Adrenal gland (tissue), 12 donors: ENCODE measurements around the gene KCNK5. TPM values are rescaled to one million over a fixed set of nuclear protein-coding genes. Genes with fewer than 3 reads are reported as not detected.

Experiments used
- DNase-seq, 7 donors: peaks; one replicate each; pipeline ENCODE4 v3.0.0-alpha.2; 2019 to 2020
- H3K27ac ChIP-seq, 5 donors: fragments of 200-600 bp; sonication (generic) in 4 of 5; 1 replicate in 3 of 5; 2 replicates in 2 of 5; pipeline versions ENCODE4 v1.5.1 to v1.8.0; 2016 to 2020; ENCODE audit warnings: mild to moderate bottlenecking in 1 of 5
- H3K27me3 ChIP-seq: fragments of 200-600 bp; 2 replicates; pipeline ENCODE4 v1.8.0; 2021
- H3K36me3 ChIP-seq, 2 donors: fragments of 200-600 bp; replicated peaks in 1 of 2; 1 replicate in 1 of 2; 2 replicates in 1 of 2; pipeline versions ENCODE4 v1.5.1 to v1.8.0; 2018 to 2022
- H3K4me1 ChIP-seq, 2 donors: fragments of 200-600 bp; replicated peaks in 1 of 2; 1 replicate in 1 of 2; 2 replicates in 1 of 2; pipeline versions ENCODE4 v1.5.1 to v1.8.0; 2018 to 2021
- H3K4me3 ChIP-seq, 4 donors: fragments of 200-600 bp; sonication (generic) in 3 of 4; one replicate each; pipeline ENCODE4 v1.5.1; 2016 to 2018
- H3K9me3 ChIP-seq, 3 donors: fragments of 200-600 bp; sonication (generic) in 1 of 3; replicated peaks in 1 of 3; 1 replicate in 2 of 3; 2 replicates in 1 of 3; pipeline versions ENCODE4 v1.5.1 to v1.8.0; 2016 to 2021
- POLR2A ChIP-seq, 2 donors: fragments of 450-650 bp; IDR thresholded peaks; one replicate each; pipeline ENCODE4 v1.6.1; 2017; ENCODE audit warnings: antibody characterized with exemption in 2 of 2, mild to moderate bottlenecking in 2 of 2, moderate library complexity in 1 of 2
- WGBS, 4 donors: extraction: QIAGEN DNeasy Blood & Tissue Kit in 2 of 4; methylation state at CpG; one replicate each; pipeline versions ENCODE4 v1.1.5 to v1.1.7; 2013 to 2017; 5-methylcytosine and 5-hydroxymethylcytosine counted together
- intact Hi-C, 2 donors: fragments of 100-400 bp; cut with DNase I; formaldehyde crosslinking; loops; one replicate each; pipeline versions ENCODE4 v1.14.1 to v1.15.0; 2022 to 2023
- polyA plus RNA-seq, 3 donors: library from polyadenylated mRNA; stranded (reverse); fragments of 200-250 nt in 2 of 3; fragments of 350-450 nt in 1 of 3; fragmentation: Illumina TruSeq in 1 of 3; extraction: RNeasy Lipid Tissue Mini Kit (QIAGEN cat#74804) in 1 of 3; gene quantifications; one replicate each; pipeline ENCODE4 v1.2.3, GENCODE V29; 2013 to 2014
- total RNA-seq, 9 donors: library from RNA; depleted of rRNA in 4 of 9; stranded (reverse); fragments of >200 nt in 4 of 9; fragments of 120-200 nt in 1 of 9; fragmentation: NEBNext Ultra II Directional in 1 of 9; extraction: Animal tissue kit (Norgen Biotek cat#: 25700) in 1 of 9; gene quantifications; one replicate each; pipeline versions ENCODE4 v1.1.0 to v1.2.4, GENCODE V29; 2013 to 2023
- TF ChIP-seq, protein P1 (sequence below), 6 experiments: fragments of 450-650 bp in 4 of 6; fragments of 200-600 bp in 2 of 6; sonication (generic) in 1 of 6; IDR thresholded peaks; 1 replicate in 5 of 6; 2 replicates in 1 of 6; pipeline versions ENCODE4 v1.5.1 to v1.8.0; 2016 to 2021; ENCODE audit warnings: antibody characterized with exemption in 6 of 6, mild to moderate bottlenecking in 2 of 6, moderate library complexity in 1 of 6
- donor health status: healthy with polysubstance abuse.
- donor health status: Bipolar disorder and iron deficiency.
- donor health status: DM: yes; HTN: yes; CAD: no.
- donor health status: DM: no; HTN: no; CAD: no.
- donor health status: DM: no; HTN: no; CAD: no.
- donor health status: DM: yes; HTN: yes; CAD: no.

The KCNK5 gene
- total and polyA plus RNA-seq, 12 donors = 0.26 to 57.1 (median 1.0) TPM

GRCh38 chr6:39209360-39209811, 19.9 kb downstream of the KCNK5 start:
- DNase-seq = no peak
- WGBS, 4 donors = 63 to 69% (median 68%) methylated on average over 6 of the region's 6 CpGs
- no peaks in the 10 kb centered on the region for H3K27me3 ChIP-seq
- no peaks in the 10 kb centered on the region for H3K36me3 ChIP-seq
- TF ChIP-seq, protein P1, sequence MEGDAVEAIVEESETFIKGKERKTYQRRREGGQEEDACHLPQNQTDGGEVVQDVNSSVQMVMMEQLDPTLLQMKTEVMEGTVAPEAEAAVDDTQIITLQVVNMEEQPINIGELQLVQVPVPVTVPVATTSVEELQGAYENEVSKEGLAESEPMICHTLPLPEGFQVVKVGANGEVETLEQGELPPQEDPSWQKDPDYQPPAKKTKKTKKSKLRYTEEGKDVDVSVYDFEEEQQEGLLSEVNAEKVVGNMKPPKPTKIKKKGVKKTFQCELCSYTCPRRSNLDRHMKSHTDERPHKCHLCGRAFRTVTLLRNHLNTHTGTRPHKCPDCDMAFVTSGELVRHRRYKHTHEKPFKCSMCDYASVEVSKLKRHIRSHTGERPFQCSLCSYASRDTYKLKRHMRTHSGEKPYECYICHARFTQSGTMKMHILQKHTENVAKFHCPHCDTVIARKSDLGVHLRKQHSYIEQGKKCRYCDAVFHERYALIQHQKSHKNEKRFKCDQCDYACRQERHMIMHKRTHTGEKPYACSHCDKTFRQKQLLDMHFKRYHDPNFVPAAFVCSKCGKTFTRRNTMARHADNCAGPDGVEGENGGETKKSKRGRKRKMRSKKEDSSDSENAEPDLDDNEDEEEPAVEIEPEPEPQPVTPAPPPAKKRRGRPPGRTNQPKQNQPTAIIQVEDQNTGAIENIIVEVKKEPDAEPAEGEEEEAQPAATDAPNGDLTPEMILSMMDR (IDR thresholded peaks at IDR 0.05) = no peak
- TF ChIP-seq POLR2A (IDR thresholded peaks at IDR 0.05) = no peak
- no peak overlapping the region for H3K27ac ChIP-seq
- H3K9me3 ChIP-seq = no peaks in the 10 kb centered on the region
- H3K4me1 ChIP-seq = peaks cover 0 to 4% of the 10 kb centered on the region in 2 donors
- intact Hi-C loops = no loop called here
- H3K4me3 ChIP-seq = no peak overlapping the region

DNA sequence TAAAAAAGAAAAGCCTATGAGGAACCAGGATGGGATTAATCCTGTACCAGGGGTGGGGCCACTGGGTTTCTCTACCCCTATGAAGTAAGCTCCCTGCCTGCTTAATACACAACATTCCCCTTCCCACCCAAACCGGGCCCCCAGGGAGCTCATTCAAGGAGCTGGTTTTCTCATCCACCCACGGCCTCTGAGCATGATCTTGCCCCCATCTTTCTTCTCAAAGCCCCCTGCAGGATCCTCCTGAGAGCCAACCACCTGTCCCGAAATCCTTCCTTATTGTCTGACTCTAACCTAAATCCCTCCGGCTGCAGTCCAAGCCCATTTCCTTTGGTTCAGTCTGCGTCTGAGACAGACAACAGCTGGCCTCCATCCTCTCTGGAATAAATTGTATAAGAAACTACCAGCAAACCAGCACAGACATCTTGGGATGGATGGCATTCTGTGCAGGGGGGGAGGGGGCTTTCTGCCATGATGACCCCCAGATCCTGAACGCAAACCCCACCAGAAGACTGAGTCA, 21.0 kb downstream of the KCNK5 start:
- no peak for DNase-seq
- H3K4me3 ChIP-seq = no peak overlapping the region
- WGBS, 4 donors = 71 to 87% (median 79%) methylated on average over 6 of the region's 6 CpGs
- TF ChIP-seq, protein P1 (IDR thresholded peaks at IDR 0.05) = no peak
- no peak for TF ChIP-seq POLR2A (IDR thresholded peaks at IDR 0.05)
- H3K27me3 ChIP-seq = no peaks in the 10 kb centered on the region
- intact Hi-C loops = no loop called here
- peaks cover 0 to 4% of the 10 kb centered on the region in 2 donors for H3K4me1 ChIP-seq
- no peak overlapping the region for H3K27ac ChIP-seq
- no peaks in the 10 kb centered on the region for H3K9me3 ChIP-seq
- H3K36me3 ChIP-seq = no peaks in the 10 kb centered on the region

- H3K27me3 ChIP-seq = no peaks in the 10 kb centered on the region
- DNase-seq = no peak
- no peak overlapping the region for H3K4me3 ChIP-seq
- 84 to 98% (median 92%) methylated on average over 5 to 8 of the region's 8 CpGs for WGBS, 4 donors
- intact Hi-C loops = no loop called here
- no peaks in the 10 kb centered on the region for H3K36me3 ChIP-seq
- no peak overlapping the region for H3K27ac ChIP-seq
- H3K4me1 ChIP-seq = peaks cover 0 to 4% of the 10 kb centered on the region in 2 donors
- H3K9me3 ChIP-seq = no peaks in the 10 kb centered on the region
- TF ChIP-seq POLR2A (IDR thresholded peaks at IDR 0.05) = no peak
- TF ChIP-seq, protein P1 (IDR thresholded peaks at IDR 0.05) = no peak
Observed at GRCh38 chr6:39207416-39208222, 21.7 kb downstream of the KCNK5 start.

- 54 to 61% (median 57%) methylated on average over 7 to 10 of the region's 10 CpGs; no CpG with 5 or more reads in 1 of the 4 donors for WGBS, 4 donors
- DNase-seq = peak in 6 of 7 donors; percentile 43 to 71 (median 56)
- no peak overlapping the region for H3K4me3 ChIP-seq
- no peaks in the 10 kb centered on the region for H3K9me3 ChIP-seq
- intact Hi-C loops = no loop called here
- H3K36me3 ChIP-seq = no peaks in the 10 kb centered on the region
- peaks cover 0 to 4% of the 10 kb centered on the region in 2 donors for H3K4me1 ChIP-seq
- no peak for TF ChIP-seq POLR2A (IDR thresholded peaks at IDR 0.05)
- TF ChIP-seq, protein P1 (IDR thresholded peaks at IDR 0.05) = no peak
- no peak overlapping the region for H3K27ac ChIP-seq
- no peaks in the 10 kb centered on the region for H3K27me3 ChIP-seq
Observed at GRCh38 chr6:39206250-39206721, 23.0 kb downstream of the KCNK5 start.
